Activated naive CD4-positive, alpha-beta T cell treated with anti-CD3 and anti-CD28 coated beads, Interleukin-2, amount 10 ng/mL, durations not matched to agents 7 days and 5 days (primary cell): Measurements from ENCODE around the gene OSCAR.

ENCODE experiments used
- CTCF ChIA-PET: fragments of 350-600 bp; sonication (Branson Sonifier 250); formaldehyde crosslinking; loops from one replicate; lab custom pipeline; 2021; ENCODE audit warnings: antibody characterized with exemption; lab: Charles Lee
- DNase-seq: peaks from one replicate; pipeline ENCODE4 v3.0.0-alpha.2; 2020
- H3K27ac Mint-ChIP-seq: one replicate; pipeline ENCODE4 v1.8.0; 2021; ENCODE audit warnings: mild to moderate bottlenecking, moderate library complexity, mixed read lengths
- H3K27me3 Mint-ChIP-seq: one replicate; pipeline ENCODE4 v1.8.0; 2021; ENCODE audit warnings: mild to moderate bottlenecking, mixed read lengths
- H3K36me3 Mint-ChIP-seq: one replicate; pipeline ENCODE4 v1.8.0; 2021; ENCODE audit warnings: mixed read lengths
- H3K4me1 Mint-ChIP-seq: one replicate; pipeline ENCODE4 v1.8.0; 2021; ENCODE audit warnings: mixed read lengths
- H3K4me3 Mint-ChIP-seq: one replicate; pipeline ENCODE4 v1.8.0; 2021; ENCODE audit warnings: mild to moderate bottlenecking, moderate library complexity, mixed read lengths
- H3K9me3 Mint-ChIP-seq: one replicate; pipeline ENCODE4 v1.8.0; 2021; ENCODE audit warnings: mixed read lengths

OSCAR gene

DNA sequence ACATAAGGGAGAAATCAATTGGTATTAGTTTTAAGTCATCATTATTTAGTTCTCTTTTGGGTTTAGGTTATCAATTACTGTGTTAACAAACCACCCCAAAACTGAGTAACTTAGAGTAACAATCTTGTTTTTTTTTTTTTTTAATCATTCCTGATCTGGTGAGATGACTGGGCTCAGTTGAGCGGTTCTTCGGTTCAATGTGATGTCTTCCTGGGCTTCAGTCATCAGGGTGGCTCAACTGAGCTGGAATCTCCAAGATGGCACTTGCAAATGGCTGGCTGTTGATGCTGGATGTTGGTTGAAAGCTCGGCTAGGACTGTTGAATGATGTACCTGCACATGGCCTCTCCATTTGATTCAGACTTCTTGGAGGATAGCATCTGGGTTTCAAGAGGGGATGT, 16.2 kb downstream of the OSCAR start:
- no peak for DNase-seq
- Mint-ChIP-seq H3K27me3 (peaks cover 9% of the 10 kb centered on the region), H3K9me3 (peaks cover 10% of the 10 kb centered on the region), H3K36me3 (no peaks in the 10 kb centered on the region), H3K27ac (no peak overlapping the region), H3K4me1 (no peaks in the 10 kb centered on the region), H3K4me3 (no peak overlapping the region)
- CTCF ChIA-PET, result no interaction called here

DNA sequence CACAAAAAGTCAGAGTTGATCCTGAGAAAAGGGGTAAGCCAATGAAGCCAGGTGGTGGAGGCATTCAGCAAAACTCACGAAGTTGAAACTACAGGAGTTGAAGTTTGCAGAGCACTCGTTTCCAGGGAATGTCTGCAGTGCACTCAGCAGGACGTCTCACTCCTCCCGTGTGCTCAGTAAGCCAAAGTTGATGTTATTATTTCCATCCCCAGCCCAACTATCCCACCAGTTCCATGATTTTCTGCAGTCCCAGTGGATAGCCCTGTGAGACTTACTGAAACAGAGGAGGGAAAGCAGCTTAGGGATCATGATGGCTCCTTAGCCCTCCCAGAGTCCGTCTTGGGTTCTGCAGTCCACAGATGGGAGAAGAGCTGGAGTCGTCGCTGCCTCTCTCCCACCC, 19.6 kb downstream of the OSCAR start, which contains the start of gene TARM1:
Gene TARM1, minus strand, starts transcription at position 334 of the 400 bp plus-strand sequence. Its CDS starts 25 bp downstream, at position 309.
- DNase-seq, result no peak
- Mint-ChIP-seq H3K36me3 (no peaks in the 10 kb centered on the region), H3K9me3 (peaks cover 12% of the 10 kb centered on the region), H3K4me1 (no peaks in the 10 kb centered on the region), H3K27me3 (peaks cover 2% of the 10 kb centered on the region), H3K4me3 (no peak within 1 kb of the TSS), H3K27ac (no peak within 1 kb of the TSS)
- CTCF ChIA-PET, result no interaction called here

- no peaks in the 10 kb centered on the region for H3K36me3 Mint-ChIP-seq
- CTCF ChIA-PET, result no interaction called here
- no peak overlapping the region for H3K4me3 Mint-ChIP-seq
- DNase-seq, result no peak
- no peak overlapping the region for H3K27ac Mint-ChIP-seq
- H3K27me3 Mint-ChIP-seq, result peaks cover 3% of the 10 kb centered on the region
- peaks cover 10% of the 10 kb centered on the region for H3K9me3 Mint-ChIP-seq
- H3K4me1 Mint-ChIP-seq, result no peaks in the 10 kb centered on the region
These were observed 23.3 kb downstream of the OSCAR start for GRCh38 chr19:54077334-54077733.

DNA sequence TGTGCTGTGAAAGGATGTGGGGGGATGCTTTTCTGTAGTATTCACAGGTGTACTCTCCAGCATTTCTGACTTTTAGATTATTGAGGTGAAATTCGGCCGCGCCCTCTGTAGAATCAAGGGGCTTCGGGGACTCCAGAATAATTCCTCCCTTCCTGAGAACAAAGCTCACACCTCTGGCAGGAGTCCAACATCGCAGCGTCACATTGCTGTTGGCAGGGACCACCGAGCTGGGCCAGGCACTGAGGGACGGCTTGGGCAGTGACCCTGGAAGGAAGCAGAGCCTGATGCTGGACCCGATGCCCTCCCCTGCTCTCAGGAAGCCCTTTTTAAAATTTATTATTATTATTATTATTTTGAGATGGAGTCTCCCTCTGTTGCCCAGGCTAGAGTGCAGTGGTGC, 25.8 kb downstream of the OSCAR start:
- Mint-ChIP-seq H3K4me3 (no peak overlapping the region), H3K36me3 (no peaks in the 10 kb centered on the region), H3K9me3 (peaks cover 5% of the 10 kb centered on the region), H3K27ac (no peak overlapping the region), H3K27me3 (peaks cover 3% of the 10 kb centered on the region), H3K4me1 (no peaks in the 10 kb centered on the region)
- DNase-seq, result no peak
- CTCF ChIA-PET, result no interaction called here

- H3K4me1 Mint-ChIP-seq, result no peaks in the 10 kb centered on the region
These were observed 26.8 kb downstream of the OSCAR start for GRCh38 chr19:54073829-54074228.

DNA sequence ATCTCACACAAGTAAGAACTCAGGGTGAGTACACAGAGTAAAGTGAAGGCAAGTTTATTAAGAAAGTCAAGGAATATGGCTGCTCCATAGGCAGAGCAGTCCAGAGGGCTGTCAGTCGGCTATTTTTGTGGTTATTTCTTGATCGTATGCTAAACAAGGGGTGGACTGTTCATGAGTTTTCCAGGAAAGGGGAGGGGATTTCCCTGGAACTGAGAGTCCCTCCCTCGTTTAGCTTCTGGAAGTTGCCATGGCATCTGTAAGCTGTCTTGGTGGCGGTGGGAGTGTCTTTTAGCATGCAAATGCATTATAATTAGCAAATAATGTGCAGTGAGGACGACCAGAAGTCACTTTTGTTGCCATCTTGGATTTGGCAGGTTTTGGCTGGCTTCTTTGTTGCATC, 31.1 kb downstream of the OSCAR start:
- Mint-ChIP-seq H3K4me3 (no peak overlapping the region), H3K27ac (no peak overlapping the region), H3K36me3 (no peaks in the 10 kb centered on the region), H3K9me3 (no peaks in the 10 kb centered on the region), H3K4me1 (no peaks in the 10 kb centered on the region), H3K27me3 (no peaks in the 10 kb centered on the region)
- no peak for DNase-seq
- CTCF ChIA-PET, result interaction anchor here (1.1 kb wide), 1 partner anchor 122 kb away, joined by 3 read pairs; no protein-coding TSS in a partner anchor

More at GRCh38 chr19:54073829-54074228, 26.8 kb downstream of the OSCAR start:
- Mint-ChIP-seq H3K9me3 (no peaks in the 10 kb centered on the region), H3K27me3 (peaks cover 3% of the 10 kb centered on the region), H3K36me3 (no peaks in the 10 kb centered on the region), H3K4me3 (no peak overlapping the region), H3K27ac (no peak overlapping the region)
- CTCF ChIA-PET, result no interaction called here
- no peak for DNase-seq

- Mint-ChIP-seq H3K4me1 (no peaks in the 10 kb centered on the region), H3K9me3 (no peaks in the 10 kb centered on the region), H3K4me3 (no peak within 1 kb of the TSS), H3K27me3 (peaks cover 27% of the 10 kb centered on the region), H3K36me3 (no peaks in the 10 kb centered on the region), H3K27ac (no peak within 1 kb of the TSS)
- CTCF ChIA-PET, result no interaction called here
- DNase-seq, result no peak
These were observed 37.1 kb downstream of the OSCAR start, which contains the start of gene VSTM1 for GRCh38 chr19:54063350-54064116. Gene VSTM1, minus strand, starts transcription at chr19:54063897. Its CDS starts 120 bp downstream, at chr19:54063777.

DNA sequence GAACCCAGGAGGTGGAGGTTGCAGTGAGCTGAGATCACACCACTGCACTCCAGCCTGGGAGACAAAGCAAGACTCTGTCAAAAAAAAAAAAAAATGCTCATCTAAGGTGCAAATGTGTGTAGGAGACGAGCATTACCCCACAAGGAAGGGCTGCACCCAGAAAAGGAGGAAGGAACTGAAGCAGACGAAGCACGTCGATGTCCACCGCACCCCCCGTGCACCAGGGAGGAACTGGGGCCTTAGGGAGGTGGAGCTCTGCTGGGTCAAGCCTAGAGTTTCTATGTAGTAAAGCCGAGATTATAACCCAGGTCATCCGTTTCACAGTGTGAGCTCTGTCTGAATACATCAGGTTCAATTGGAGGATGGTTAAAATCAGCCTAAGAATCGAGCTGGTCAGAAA, 38.0 kb downstream of the OSCAR start:
- no peak for DNase-seq
- CTCF ChIA-PET, result no interaction called here
- no peaks in the 10 kb centered on the region for H3K4me1 Mint-ChIP-seq
- no peaks in the 10 kb centered on the region for H3K36me3 Mint-ChIP-seq
- no peak overlapping the region for H3K27ac Mint-ChIP-seq
- peaks cover 27% of the 10 kb centered on the region for H3K27me3 Mint-ChIP-seq
- H3K4me3 Mint-ChIP-seq, result no peak overlapping the region
- H3K9me3 Mint-ChIP-seq, result no peaks in the 10 kb centered on the region

DNA sequence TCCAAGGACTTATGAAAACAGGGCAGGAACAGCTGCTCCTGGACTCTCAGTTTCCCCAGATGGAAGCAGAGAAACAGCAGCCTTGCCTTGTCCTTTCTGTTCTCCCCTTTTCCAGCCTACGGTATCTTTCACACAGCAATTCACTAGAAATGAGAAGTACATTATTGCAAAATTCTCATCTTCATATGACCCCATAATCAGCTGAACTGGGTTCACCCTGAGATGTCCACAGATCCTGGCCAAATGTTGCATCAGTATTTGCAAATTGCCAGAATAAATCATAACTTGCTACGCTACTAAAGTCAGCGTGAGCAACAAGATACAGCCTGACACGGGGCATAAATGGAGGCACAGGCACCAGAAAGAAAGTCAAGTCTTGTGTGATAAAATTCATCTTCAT, 53.0 kb downstream of the OSCAR start:
- CTCF ChIA-PET, result no interaction called here
- DNase-seq, result no peak
- H3K27me3 Mint-ChIP-seq, result peaks cover 4% of the 10 kb centered on the region
- no peaks in the 10 kb centered on the region for H3K4me1 Mint-ChIP-seq
- no peaks in the 10 kb centered on the region for H3K36me3 Mint-ChIP-seq
- no peak overlapping the region for H3K4me3 Mint-ChIP-seq
- H3K9me3 Mint-ChIP-seq, result no peaks in the 10 kb centered on the region
- H3K27ac Mint-ChIP-seq, result no peak overlapping the region

DNA sequence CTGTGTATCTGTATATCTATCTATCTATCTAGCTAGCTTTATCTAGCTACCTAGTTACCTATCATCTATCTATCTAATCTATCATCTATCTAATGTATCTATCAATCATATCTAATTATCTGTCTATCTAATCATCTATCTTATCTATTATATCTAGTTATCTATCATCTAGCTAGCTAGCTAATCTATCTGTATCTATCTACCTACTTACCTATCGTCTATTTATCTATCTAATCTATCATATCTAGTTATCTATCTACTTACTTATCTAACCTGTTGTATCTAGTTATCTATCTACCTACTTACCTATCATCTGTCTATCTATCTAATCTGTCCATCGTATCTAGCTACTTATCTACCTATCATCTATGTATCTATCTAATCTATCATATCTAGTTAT, 54.8 kb downstream of the OSCAR start:
- no peak for DNase-seq
- H3K27ac Mint-ChIP-seq, result no peak overlapping the region
- CTCF ChIA-PET, result no interaction called here
- H3K4me3 Mint-ChIP-seq, result no peak overlapping the region
- no peaks in the 10 kb centered on the region for H3K4me1 Mint-ChIP-seq
- H3K27me3 Mint-ChIP-seq, result peaks cover 8% of the 10 kb centered on the region
- H3K36me3 Mint-ChIP-seq, result no peaks in the 10 kb centered on the region
- no peaks in the 10 kb centered on the region for H3K9me3 Mint-ChIP-seq
